Right ventricle myocardium superior (tissue), 1 donor: ENCODE data around the gene P2RX6. TPM values are rescaled to one million over a fixed set of nuclear protein-coding genes. Genes with fewer than 3 reads are reported as not detected.

Experiments
- ATAC-seq: fragments of 200-7000 bp; cut with Tn5 transposase; one replicate; pipeline ENCODE4 v1.9.1; 2020; ENCODE audit warnings: mild to moderate bottlenecking; ENCODE audit not compliant: poor library complexity
- DNase-seq: peaks from one replicate; pipeline ENCODE4 v3.0.0-alpha.2; 2020
- intact Hi-C: fragments of 100-400 bp; cut with DNase I; formaldehyde crosslinking; loops from one replicate; pipeline ENCODE4 v1.11.2; 2022
- total RNA-seq: library from RNA; stranded (reverse); fragmentation: NEBNext Ultra II Directional; extraction: Animal tissue kit (Norgen Biotek cat#: 25700); gene quantifications from one replicate; pipeline ENCODE4 v1.2.1, GENCODE V29; 2021
- donor health status: DM: no; HTN: yes; CAD: no; lungs with severe emphysema.

Gene P2RX6
- total RNA-seq, 1 donor from 2014 or later: 3.9 TPM

DNA sequence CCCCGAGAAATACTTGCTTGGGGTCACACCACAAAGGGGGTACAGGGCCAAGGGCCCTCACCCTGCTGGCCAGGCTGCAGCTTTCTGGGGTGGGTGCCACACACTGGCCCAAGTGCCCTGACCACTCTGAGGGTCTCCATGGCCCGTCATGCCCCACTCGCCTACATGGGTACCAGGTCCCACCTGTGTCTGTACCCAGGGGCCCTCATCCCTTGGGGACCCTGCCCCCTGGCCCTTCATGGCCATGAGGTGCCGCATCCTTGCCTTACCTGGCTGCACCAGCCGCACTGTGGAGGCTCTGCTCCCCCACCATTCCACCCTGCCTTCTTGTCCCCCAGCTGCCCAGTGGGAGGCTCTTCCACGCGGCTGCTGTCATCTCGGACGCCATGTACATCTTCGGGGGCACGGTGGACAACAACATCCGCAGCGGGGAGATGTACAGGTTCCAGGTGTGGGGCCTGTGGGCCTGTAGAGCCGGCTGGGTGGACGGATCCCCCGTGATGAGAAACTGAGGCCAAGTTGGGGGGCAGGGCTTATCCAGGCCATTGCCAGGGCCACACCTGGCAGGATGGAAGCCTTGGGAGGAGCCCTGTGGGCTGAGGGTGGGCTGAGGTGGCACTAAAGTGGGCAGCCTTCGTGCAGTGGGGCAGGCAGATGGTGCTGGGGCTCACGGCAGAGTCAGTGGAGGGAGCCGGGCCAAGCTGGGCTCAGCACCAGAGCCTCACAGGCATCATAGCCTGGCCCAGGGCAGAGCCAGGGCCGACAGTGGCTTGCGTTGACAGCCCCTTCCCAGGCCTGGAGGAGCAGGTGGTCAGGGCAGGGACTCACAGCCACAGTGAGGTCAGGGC, 22.3 kb upstream of the P2RX6 start:
- DNase-seq: no peak
- intact Hi-C loops: no loop called here
- no peak for ATAC-seq

DNA sequence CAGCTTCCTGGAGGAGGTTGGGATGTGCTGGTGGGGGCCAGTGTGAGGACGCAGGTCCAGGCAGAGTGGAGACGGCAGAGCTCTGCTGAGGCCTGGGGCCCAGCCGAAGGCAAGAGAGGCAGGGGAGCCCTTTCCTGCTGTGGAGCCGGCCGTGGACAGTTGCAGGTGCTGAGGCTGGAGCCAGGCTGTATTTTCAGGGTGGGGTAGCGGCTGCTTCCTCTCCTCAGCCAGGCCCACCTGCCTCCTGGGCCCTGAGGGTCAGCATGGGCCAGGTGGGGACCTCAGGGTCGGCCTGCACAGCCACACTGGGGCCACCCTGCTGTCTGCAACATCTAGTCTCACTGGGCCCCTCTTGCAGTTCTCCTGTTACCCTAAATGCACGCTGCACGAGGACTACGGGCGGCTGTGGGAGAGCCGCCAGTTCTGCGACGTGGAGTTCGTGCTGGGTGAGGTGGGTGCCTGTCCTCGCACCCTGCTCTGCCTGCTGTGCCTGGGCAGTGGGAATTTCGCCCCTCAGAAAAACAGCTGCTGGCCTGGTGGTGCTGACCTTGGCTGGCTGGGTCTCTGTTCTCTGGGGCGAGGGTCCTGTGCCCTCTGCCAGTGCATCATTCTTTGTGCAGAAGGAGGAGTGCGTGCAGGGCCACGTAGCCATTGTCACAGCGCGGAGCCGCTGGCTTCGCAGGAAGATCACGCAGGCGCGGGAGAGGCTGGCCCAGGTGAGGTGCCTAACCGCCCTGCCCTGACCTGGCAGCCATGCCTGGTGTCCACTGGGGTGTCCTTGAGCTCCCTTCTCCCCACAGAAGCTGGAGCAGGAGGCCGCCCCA, 21.4 kb upstream of the P2RX6 start:
- DNase-seq: no peak
- ATAC-seq: no peak
- intact Hi-C loops: no loop called here

DNA sequence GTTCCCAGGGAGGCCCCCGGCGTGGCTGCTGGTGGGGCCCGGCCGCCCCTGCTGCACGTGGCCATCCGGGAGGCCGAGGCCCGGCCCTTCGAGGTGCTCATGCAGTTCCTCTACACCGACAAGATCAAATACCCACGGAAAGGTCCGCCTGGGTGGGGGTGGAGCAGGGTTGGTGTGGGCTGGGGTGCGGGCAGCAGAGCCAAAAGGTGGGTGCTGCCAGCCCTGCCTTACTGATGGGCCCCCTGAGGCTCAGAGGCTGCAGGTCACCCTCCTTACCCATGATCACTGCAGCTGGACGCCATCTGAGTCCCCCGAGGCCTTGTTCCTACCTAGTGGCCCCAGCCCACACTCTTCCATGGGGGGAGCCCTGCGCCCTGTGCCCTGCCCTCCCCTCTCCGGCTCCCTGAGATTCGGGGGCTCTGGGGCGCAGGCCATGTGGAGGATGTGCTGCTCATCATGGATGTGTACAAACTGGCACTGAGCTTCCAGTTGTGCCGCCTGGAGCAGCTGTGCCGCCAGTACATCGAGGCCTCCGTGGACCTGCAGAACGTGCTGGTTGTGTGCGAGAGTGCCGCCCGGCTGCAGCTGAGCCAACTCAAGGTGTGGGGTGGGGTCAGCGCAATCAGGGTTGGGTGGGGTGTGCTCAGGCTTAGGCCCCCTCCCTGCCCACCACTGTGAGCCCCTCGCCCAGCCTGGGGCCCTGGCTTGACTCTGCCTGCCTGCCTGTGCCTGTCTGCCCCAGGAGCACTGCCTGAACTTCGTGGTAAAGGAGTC, 20.6 kb upstream of the P2RX6 start:
- no peak for DNase-seq
- ATAC-seq: no peak

DNA sequence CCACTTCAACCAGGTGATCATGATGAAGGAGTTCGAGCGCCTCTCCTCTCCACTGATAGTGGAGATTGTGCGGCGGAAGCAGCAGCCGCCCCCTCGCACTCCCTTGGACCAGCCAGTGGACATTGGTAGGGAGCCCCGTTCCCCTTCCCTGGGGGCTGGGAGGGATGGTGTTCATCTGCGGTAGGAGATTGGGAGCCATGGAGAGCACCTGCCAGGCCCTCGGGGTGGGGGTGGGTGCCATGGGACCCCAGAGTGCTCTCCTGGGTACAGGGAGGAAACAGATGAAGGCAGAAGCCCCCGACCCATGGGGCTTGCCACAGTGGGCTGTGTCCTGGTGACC, 20.1 kb upstream of the P2RX6 start:
- no peak for DNase-seq
- no peak for ATAC-seq
- intact Hi-C loops: no loop called here

More for the DNA sequence above, 20.6 kb upstream of the P2RX6 start:
- intact Hi-C loops: no loop called here

DNA sequence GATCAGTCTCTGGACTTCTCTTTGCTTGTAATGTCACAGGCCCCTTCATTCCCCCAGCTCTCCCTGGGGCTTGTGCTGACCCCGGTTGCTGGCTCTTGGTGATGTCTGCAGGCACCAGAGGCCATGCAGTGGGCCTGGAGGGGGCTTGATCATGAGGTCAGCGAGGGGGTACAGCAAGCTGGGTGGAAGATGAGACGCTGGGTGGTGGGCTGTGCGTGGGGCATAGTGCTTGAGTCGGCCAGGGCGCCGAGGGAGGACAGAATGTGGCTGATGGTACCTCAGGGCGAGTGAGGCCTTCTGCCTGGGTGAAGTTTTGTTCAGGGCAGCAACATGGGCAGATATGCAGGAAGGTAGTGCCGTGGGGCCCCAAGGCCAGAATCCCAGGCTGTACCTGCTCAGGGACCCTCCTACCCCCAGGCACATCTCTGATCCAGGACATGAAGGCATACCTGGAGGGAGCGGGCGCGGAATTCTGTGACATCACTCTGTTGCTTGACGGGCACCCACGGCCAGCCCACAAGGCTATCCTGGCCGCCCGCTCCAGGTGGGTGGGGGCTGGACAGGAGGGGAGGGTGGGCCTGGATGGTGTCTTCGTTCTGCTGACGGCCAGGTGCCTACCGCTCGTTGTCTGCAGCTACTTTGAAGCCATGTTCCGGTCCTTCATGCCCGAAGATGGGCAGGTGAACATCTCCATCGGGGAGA, 19.5 kb upstream of the P2RX6 start:
- no peak for DNase-seq
- intact Hi-C loops: no loop called here
- no peak for ATAC-seq

DNA sequence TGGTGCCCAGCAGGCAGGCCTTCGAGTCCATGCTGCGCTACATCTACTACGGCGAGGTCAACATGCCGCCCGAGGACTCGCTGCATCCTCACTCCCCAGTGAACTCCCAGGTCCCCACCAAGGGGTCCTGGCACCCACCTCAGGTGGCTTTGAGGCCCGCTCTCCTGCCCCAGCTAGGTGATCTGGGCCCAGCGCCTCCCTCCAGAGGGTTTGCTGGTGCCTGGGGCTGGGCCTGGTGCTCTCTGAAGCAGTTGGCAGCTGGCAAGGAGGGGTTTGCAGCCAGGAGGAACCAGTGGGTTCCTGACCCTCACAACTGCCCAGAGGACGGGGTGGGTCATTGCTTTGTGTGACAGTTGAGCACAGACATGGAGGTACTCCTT, 18.9 kb upstream of the P2RX6 start:
- ATAC-seq (no peak), DNase-seq (no peak)
- intact Hi-C loops: no loop called here

DNA sequence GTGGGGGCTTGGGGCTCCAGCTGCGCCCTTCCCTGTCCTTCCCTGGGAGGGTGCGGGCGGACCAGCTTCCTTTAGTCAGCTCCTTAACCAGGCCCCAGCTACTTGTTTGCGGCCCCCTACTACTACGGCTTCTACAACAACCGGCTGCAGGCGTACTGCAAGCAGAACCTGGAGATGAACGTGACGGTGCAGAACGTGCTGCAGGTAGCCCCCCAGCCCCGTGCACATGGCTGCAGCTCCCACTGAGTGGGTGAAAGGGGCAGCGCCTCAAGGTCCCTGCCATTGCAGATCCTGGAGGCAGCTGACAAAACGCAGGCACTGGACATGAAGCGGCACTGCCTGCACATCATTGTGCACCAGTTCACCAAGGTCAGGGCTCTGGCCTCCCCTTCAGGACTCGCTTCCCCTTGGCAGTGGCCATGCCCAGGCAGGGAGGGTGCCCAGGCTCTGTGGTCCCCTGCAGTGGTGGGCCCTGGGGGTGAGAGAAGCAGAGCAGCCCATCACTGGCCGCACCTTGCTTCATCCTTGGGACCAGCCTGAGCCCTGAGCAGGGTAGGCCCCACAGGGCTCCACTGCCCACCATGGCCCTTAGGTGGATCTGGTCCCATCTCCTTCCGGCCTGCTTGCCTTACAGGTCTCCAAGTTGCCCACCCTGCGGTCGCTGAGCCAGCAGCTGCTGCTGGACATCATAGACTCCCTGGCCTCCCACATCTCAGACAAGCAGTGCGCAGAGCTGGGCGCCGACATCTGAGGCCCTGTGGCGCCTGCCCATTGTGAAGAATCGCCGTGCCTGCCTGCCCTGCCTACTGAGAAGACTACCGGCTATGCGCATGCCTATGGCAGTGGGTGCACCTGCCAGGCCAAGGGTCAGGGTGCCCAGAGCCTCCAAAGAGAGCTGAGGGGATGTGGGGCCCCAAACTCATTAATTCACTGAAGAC, 18.1 kb upstream of the P2RX6 start:
- intact Hi-C loops: no loop called here
- DNase-seq (no peak), ATAC-seq (no peak)

DNA sequence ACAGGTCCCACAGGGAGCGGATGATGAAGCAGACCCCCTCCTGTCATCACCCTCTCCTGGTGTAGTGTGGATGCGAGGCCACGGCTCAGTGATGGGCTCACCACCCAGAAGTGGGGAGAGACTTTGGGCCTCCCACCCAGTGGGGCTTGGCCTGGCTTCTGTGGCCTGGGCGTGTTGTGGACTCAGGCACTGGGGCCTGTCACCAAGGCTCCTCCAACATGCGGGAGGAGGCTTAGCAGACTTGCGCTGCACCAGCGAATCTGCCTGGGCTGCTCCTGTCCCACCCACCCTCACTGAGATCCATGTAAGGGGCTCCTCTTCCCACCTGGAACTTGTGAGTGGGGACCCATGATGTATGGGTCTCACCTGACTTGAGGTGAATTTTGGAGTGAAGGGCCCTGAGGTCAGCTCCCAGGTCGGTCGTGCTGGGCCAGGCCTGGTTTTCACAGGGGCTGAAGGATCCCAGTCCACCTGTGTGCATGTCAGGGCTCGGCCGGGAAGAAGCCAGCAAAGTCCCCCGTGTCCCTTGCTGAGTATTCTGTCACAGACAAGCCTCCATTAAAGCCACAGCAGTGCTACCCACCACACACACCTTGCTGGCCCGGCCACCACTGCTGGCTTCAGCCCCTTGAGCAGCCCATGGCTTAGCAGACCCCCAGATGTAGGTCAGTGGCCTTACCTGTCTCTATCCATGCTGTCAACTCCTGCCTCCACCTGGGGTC, 17.3 kb upstream of the P2RX6 start:
- intact Hi-C loops: no loop called here
- ATAC-seq: no peak
- no peak for DNase-seq

DNA sequence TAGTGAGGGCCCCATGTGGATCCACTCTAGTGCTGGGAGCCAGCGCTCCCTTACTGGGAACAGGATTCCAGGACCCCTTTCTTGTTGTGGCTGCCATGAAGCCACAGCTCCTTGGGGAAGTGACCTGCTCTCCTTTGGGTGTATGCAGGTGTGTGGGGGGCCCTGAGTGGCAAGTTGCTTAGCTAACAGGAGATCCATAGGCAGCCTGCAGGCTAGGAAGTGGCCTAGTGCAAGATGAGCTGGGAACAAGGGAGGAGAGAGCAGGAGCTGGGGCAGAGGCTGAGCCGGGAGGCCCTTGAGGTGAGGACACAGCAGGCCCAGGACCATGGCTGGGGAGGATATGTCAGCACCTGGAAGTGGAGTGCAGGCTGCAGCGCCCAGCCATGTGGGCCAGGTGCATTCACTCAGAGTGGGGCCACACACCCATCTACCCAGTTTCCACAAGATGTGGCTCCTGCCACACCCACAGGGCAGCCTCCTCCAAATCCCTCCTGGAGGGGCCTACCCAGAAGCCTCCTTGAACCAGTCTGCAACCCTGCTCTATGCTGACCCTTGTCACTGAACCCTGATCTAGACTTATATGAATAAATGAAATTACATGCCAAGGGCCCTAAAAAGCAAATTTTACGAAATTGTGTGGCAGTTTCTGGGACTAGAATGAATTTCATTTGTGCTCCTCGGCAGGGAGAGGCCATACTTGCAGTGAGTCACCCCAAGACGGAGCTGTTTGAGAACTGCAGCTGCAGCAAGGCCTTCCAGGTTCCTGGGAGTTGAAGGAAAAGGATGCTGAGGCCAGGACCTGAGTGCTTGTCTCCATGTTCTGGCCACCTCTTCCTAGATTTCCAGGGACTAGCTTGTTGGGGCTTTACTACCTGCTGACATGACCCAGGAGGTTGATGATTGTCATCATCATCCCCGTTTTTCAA, 16.3 kb upstream of the P2RX6 start:
- no peak for ATAC-seq
- intact Hi-C loops: no loop called here
- no peak for DNase-seq

DNA sequence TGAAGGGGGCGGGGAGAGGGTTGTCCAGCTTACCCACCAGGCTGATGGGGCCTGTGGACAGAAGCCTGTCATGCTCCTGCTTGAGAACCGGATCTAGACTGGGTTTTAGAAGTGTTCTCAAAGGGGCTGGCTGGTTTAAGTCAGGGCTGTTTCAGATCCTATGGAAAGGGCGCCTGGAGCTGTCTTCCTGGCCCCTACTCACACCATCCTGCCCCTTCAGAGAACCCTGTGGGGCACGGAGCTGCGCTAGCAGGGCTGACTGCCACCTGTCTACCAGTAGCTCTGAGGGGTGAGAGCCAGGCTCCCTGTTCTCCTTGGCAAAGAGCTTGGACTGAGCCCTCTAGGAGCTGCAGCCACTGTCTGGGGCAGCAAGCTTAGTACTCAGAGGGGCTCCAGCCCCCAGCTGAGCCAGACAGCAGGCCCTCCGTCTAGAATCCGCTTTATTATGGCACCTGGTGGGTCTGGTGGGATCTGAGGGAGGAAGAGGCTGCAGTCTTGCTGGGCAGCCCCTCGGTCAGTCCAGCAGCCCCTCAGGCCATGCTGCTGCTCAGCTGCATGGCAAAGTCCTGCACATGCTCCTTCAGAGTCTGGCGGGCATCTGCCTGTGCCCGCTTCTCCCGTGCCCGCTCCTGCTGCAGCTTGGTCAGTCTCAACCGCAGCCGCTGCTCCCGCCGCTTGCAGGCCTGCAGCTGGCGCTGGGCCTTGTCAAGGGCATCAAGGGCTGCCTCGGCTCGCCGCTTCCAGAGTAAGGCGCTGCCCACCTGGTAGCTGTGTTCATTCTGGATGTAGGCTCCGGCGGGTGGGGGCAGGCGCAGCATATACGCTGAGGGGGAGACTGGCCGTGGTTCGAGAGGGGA, 15.4 kb upstream of the P2RX6 start:
- no peak for DNase-seq
- intact Hi-C loops: no loop called here
- no peak for ATAC-seq

DNA sequence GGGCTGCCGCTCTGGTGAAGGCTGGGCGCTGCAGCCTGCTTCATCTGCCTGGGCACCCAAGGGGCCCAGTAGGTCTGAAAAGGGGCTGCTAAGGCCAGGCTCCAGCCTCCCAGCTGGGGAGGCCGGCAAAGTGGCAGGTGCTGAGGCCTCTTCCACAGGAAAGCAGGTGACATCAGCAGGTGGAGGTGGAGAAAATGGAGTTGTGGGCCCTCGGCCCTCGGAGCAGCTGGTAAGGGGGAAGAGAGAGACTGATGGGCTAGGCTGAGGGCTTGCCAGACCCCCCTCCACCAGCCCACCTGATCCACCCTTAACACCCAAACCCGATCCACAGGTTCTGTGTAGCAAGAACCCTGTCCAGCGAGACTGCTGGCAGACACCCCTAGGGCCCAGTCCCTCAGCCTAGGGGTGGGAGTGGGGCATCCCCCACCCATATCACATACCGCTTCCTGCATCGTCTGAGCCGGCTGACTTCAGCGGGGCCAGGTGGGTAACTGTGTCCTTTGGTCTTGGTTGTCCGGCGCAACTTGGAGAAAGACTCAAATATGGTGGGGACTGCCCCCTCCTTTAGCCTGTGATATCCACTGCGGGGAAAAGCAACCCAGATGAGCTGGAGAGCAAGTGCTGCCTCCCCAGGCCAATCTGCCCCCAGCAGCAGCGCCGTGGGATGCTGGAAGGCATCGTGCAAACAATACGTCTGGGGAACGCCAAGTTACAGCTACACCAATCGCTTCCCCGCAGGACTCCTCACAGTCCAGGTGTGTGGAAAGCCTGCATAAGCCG, 14.6 kb upstream of the P2RX6 start:
- intact Hi-C loops: no loop called here
- ATAC-seq (no peak), DNase-seq (no peak)

DNA sequence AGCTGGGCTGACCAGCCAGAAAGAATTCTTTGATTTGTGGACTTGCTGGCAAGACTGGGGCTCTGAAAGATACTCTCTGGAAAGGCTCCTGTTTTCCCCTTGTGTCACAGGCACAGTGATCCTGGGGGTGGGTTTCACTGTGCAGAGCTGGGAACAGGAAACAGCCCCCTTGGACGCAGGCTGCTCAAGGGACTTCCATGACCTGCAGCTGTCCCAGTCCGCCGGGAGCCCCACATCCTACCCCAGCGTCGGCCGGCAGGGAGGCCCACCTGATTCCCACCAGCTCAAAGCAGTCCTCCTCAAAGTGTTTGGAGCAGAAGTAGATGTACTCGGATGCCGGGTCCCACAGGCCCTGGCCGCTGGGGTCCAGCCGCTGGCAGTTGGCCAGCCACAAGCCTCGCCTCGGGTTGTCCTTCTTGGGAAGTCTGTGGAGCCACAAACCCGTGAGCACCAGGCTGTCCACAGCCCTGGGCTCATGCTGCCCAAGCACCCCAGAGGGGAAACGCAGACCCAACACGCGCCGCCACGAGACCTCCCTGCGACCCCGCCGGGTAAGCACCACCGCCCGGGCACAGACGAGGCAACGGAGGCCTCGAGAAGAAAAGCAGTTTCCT, 13.9 kb upstream of the P2RX6 start:
- DNase-seq (no peak), ATAC-seq (peak; percentile 3)
- intact Hi-C loops: no loop called here

DNA sequence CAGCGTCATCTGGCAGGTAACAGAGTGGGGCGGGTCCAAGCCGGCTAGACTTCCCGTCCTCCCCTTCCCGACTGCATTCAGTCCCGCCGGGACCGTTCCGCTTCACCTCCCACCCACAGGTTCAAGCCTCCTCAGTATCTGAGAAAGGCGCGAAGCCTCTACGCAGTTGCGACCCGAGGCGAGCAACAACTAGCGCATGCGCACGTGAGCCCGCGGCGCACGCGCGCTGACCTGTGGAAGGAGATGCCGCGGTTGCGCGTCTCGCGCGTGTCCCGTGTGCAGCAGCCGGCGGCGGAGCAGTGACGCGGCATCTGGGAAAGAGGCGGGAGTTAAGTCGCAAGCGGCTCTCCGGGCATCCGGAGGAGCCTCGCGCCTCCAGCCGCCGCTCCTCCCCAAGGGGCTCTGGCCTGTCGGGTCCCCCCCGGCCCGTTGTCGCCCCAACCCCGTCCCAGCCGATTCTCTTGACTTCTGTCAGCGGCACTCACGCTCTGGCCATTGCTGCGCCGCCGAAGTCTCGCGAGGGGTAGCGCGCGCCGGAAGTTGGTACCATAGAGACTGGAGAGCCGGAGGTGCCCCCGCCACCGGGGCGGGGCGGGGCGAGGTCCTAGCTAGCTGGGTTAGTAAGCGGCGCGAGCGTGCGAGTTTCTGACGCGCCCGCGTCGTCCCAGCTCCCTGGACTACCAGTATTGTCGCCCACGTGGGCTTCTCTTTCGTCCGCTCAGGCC, 13.2 kb upstream of the P2RX6 start, which contains the start of gene THAP7:
Gene THAP7, minus strand, starts transcription at position 518 of the 725 bp plus-strand sequence. Its CDS starts 207 bp downstream, at position 311.
- peak; percentile 97 for ATAC-seq
- intact Hi-C loops: no loop called here

More for the DNA sequence above, 13.2 kb upstream of the P2RX6 start, which contains the start of gene THAP7:
- peak; percentile 99 for DNase-seq
